K562 (cell line): ENCODE measurements around the gene RPE. TPM values are rescaled to one million over a fixed set of nuclear protein-coding genes. Genes with fewer than 3 reads are reported as not detected.

ENCODE experiments used
- ATAC-seq: fragments of 200-7000 bp; cut with Tn5 transposase; 3 replicates; pipeline ENCODE4 v1.9.1; 2020; ENCODE audit warnings: moderate library complexity
- BruUV-seq: library from RNA; stranded (reverse); fragments of 400-500 nt; replicated peaks from 2 replicates; lab custom pipeline; 2021; lab: Mats Ljungman, UMichigan
- CTCF ChIA-PET: fragments of 300-600 bp; formaldehyde crosslinking; extraction: SDS; loops from one replicate; lab custom pipeline; 2021; ENCODE audit warnings: low intra/inter-chr PET ratio; lab: Yijun Ruan, JAX
- POLR2A ChIA-PET: fragments of 300-600, 350-650 bp; sonication (Branson Sonifier 250); formaldehyde crosslinking; extraction: SDS; loops from one replicate; lab custom pipeline; 2021; ENCODE audit warnings: antibody characterized with exemption, inconsistent platforms; lab: Yijun Ruan, JAX
- DNase-seq, 4 experiments: peaks; one replicate each; pipeline versions ENCODE4 v3.0.0 to v3.0.0-alpha.2; 2011 to 2018; ENCODE audit warnings: low spot score in 3 of 4, mixed read lengths in 3 of 4; ENCODE audit errors: extremely low read depth in 1 of 4
- FAIRE-seq: peaks from 2 replicates; lab custom pipeline; 2011; peaks lifted over from hg19 to GRCh38; lab: Jason Lieb, UNC
- H2AFZ ChIP-seq: 2 replicates; pipeline ENCODE4 v1.6.0; 2011; ENCODE audit warnings: low read depth, low read length, control low read depth, inconsistent platforms
- H3K27ac ChIP-seq: fragments of 200-600 bp; 3 replicates; pipeline ENCODE4 v1.8.0; 2011; ENCODE audit warnings: low read depth, mild to moderate bottlenecking, control low read depth, inconsistent platforms, low read length, moderate library complexity, mixed read lengths; ENCODE audit errors: extremely low read depth
- H3K27me3 ChIP-seq, 2 experiments: fragments of 300-600 bp in 1 of 2; 2 replicates in 1 of 2; 3 replicates in 1 of 2; pipeline versions ENCODE4 v1.6.0 to v1.8.0; 2011; ENCODE audit warnings: inconsistent platforms in 2 of 2, low read length in 2 of 2, mild to moderate bottlenecking in 1 of 2, mixed read lengths in 1 of 2, moderate library complexity in 1 of 2; ENCODE audit not compliant: control insufficient read depth in 2 of 2, insufficient read depth in 2 of 2
- H3K36me3 ChIP-seq: fragments of 300-600 bp; 3 replicates; pipeline ENCODE4 v1.8.0; 2011; ENCODE audit warnings: mild to moderate bottlenecking, low read length, inconsistent platforms; ENCODE audit not compliant: control insufficient read depth, insufficient read depth
- H3K4me1 ChIP-seq, 2 experiments: fragments of 200-600 bp in 1 of 2; replicated peaks in 1 of 2; 2 replicates in 1 of 2; 3 replicates in 1 of 2; pipeline versions ENCODE4 v1.5.1 to v1.8.0; 2011; ENCODE audit warnings: inconsistent platforms in 2 of 2, low read length in 2 of 2, mild to moderate bottlenecking in 1 of 2, mixed read lengths in 1 of 2, moderate library complexity in 1 of 2; ENCODE audit not compliant: control insufficient read depth in 2 of 2, insufficient read depth in 2 of 2
- H3K4me2 ChIP-seq: 2 replicates; pipeline ENCODE4 v1.6.1; 2011; ENCODE audit warnings: low read length, control low read depth, inconsistent platforms, mixed read lengths; ENCODE audit not compliant: insufficient read depth
- H3K4me3 ChIP-seq: fragments of 200-600 bp; sonication (generic), shearing (Covaris generic); 2 replicates; pipeline ENCODE4 v1.5.1; 2016; ENCODE audit warnings: control low read depth, inconsistent platforms
- H3K79me2 ChIP-seq: fragments of 200-600 bp; 3 replicates; pipeline ENCODE4 v1.8.0; 2011; ENCODE audit warnings: low read length, inconsistent platforms; ENCODE audit not compliant: control insufficient read depth, insufficient read depth
- H3K9ac ChIP-seq, 2 experiments: 2 replicates each; pipeline versions ENCODE4 v1.6.0 to v1.6.1; 2011; ENCODE audit warnings: low read depth in 2 of 2, low read length in 2 of 2, control low read depth in 1 of 2, inconsistent platforms in 1 of 2, mild to moderate bottlenecking in 1 of 2, mixed read lengths in 1 of 2; ENCODE audit not compliant: insufficient read depth in 1 of 2
- H3K9me1 ChIP-seq: one replicate; pipeline ENCODE4 v1.6.0; 2011; ENCODE audit warnings: inconsistent platforms, mild to moderate bottlenecking, low read length, moderate library complexity; ENCODE audit not compliant: control insufficient read depth, insufficient read depth
- H3K9me3 ChIP-seq: replicated peaks from 2 replicates; pipeline ENCODE4 v1.5.1; 2011; ENCODE audit warnings: low read depth, low read length, inconsistent platforms; ENCODE audit not compliant: control insufficient read depth, insufficient read depth
- H4K20me1 ChIP-seq: replicated peaks from 2 replicates; pipeline ENCODE4 v1.6.1; 2011; ENCODE audit warnings: low read length, inconsistent platforms, mixed read lengths; ENCODE audit not compliant: control insufficient read depth, insufficient read depth
- CEBPB ChIP-seq: fragments of 450-650 bp; IDR thresholded peaks from 2 replicates; pipeline ENCODE4 v1.6.1; 2016; ENCODE audit warnings: missing genetic modification characterization, missing compliant biosample characterization
- CEBPG ChIP-seq, 3 experiments: fragments of 200-800 bp in 1 of 3; sonication (Bioruptor generic) in 1 of 3; sonication (generic) in 1 of 3; formaldehyde crosslinking in 1 of 3; IDR thresholded peaks in 2 of 3; conservative IDR thresholded peaks in 1 of 3; 2 replicates each; pipeline versions ENCODE4 v1.6.1 to v1.8.0; 2016 to 2022; ENCODE audit warnings: missing compliant biosample characterization in 2 of 3, missing genetic modification characterization in 2 of 3, mild to moderate bottlenecking in 1 of 3, missing genetic modification reagents in 1 of 3
- CHD1 ChIP-seq: fragments of 200-600 bp; sonication (generic); IDR thresholded peaks from one replicate; pipeline ENCODE4 v1.6.1; 2012; ENCODE audit warnings: mild to moderate bottlenecking, moderate library complexity, low read length, inconsistent platforms
- NFYB ChIP-seq: IDR thresholded peaks from 2 replicates; pipeline ENCODE4 v1.6.1; 2011; ENCODE audit warnings: mild to moderate bottlenecking, moderate library complexity; ENCODE audit not compliant: insufficient read length; ENCODE audit errors: extremely low read depth
- WGBS: fragments of 100-300 bp; shearing (Covaris generic); methylation state at CpG from one replicate; pipeline ENCODE4 v1.1.6; 2016; ENCODE audit warnings: low coverage, mixed read lengths; ENCODE audit not compliant: insufficient coverage; ENCODE audit errors: missing lambda C conversion rate; 5-methylcytosine and 5-hydroxymethylcytosine counted together
- in situ Hi-C: fragments of 300-500 bp; cut with MboI; formaldehyde crosslinking; loops from 4 replicates; pipeline ENCODE4 v1.15.0; 2018; ENCODE audit warnings: inconsistent platforms, mixed read lengths
- intact Hi-C: fragments of 100-400 bp; cut with micrococcal nuclease; formaldehyde crosslinking; loops from 2 replicates; pipeline ENCODE4 v1.14.2; 2022
- polyA plus RNA-seq, 8 experiments: library from polyadenylated mRNA; depleted of rRNA in 4 of 8; stranded (reverse) in 5 of 8; unstranded in 3 of 8; fragments of >200 nt; fragmentation: Nextera tagmentation in 2 of 8; fragmentation: Illumina TruSeq in 1 of 8; extraction: Ambion mirVana in 2 of 8; extraction: Trizol in 1 of 8; gene quantifications; 2 replicates each; pipeline versions ENCODE4 v1.2.1 to v1.2.3, GENCODE V29; 2011 to 2014; ENCODE audit warnings: inconsistent platforms in 1 of 8, missing spikeins in 1 of 8
- total RNA-seq, 7 experiments: library from RNA; depleted of rRNA in 6 of 7; stranded (reverse); fragments of >200 nt in 6 of 7; fragmentation: Illumina TruSeq in 2 of 7; extraction: Trizol in 2 of 7; gene quantifications; 2 replicates each; pipeline versions ENCODE4 v1.2.1 to v1.2.3, GENCODE V29; 2011 to 2021; ENCODE audit warnings: low replicate concordance in 1 of 7

The RPE gene
- total and polyA plus RNA-seq, 9 of the 15 experiments (the other 6 are each of a cell fraction or from before 2014, with no cell fraction given) = 33.5 to 65.3 (median 50.4) TPM

DNA sequence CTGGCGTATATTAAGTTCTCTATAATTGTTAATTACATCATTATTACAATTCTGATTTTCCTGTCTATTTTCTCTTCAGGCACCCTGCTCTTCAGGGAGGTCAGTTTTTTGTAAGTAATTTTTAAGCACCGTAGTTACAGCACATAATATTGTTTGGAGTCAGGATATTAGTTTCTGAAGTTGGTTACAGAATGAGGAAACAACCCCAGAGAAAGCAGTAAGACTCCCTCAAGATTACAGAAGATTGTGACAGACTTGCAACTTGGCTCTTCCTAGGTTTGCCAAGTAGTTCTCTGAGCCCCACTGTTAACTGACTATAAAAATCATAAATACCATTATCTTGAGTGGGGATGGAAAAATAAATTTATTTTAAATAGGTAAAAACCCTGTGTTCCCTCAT lies 921 bp downstream of the RPE start:
- whole genome bisulfite sequencing = 0% methylated on average over 2 of the region's 2 CpGs

DNA sequence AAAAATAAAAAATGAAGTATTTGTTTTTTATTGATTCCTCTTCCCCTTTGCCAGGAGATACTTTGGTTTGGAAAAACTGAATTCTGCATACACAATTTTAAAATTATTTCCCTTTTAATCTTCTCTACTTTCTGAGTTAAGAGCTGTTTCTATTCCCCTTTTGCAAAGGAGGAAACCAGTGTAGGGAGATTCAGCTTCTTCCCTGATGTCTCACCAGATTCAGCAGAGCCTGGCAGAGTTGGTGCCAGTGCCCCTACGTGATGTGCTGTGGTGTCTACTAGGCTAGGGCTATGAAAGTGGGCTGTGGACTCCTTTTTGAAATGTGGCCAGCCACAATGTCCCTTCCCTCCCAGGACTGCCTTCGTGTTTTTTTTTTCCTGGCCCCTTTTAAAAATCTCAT lies 2.4 kb downstream of the RPE start:
- Histone ChIP-seq H3K9ac (no peak overlapping the region; a peak in 1 of 4 replicates), H3K27me3 (no peaks in the 10 kb centered on the region), H3K79me2 (peaks cover 73% of the 10 kb centered on the region), H3K4me2 (no peak overlapping the region), H3K4me1 (peaks cover 6 to 18% of the 10 kb centered on the region in 2 experiments; a peak in 4 of 5 replicates), H3K9me1 (no peaks in the 10 kb centered on the region), H3K27ac (no peak overlapping the region), H3K9me3 (no peaks in the 10 kb centered on the region), H2AFZ (no peak overlapping the region), H3K36me3 (peaks cover 57% of the 10 kb centered on the region), H3K4me3 (no peak overlapping the region), H4K20me1 (no peaks in the 10 kb centered on the region)
- POLR2A ChIA-PET = no interaction called here
- ATAC-seq (no peak), DNase-seq (no peak), FAIRE-seq (no peak)
- no TSS peak for BruUV-seq
- intact Hi-C loops = no loop called here
- WGBS = 14% methylated on average over 1 of the region's 2 CpGs
- CTCF ChIA-PET = no interaction called here
- in situ Hi-C loops = loop anchor here (25.0 kb wide), 1 partner anchor 457 kb away; no protein-coding TSS in a partner anchor
- TF ChIP-seq NFYB = no peak
- TF ChIP-seq, all 486 proteins: peak for 0

More for the DNA sequence above, 921 bp downstream of the RPE start:
- TF ChIP-seq CEBPG (CRISPR knock-in tag; IDR thresholded peaks at IDR 0.05) (no peak), CEBPG (tag; conservative IDR thresholded peaks at IDR 0.05 in 1 of 2, IDR thresholded peaks at IDR 0.05 in 1 of 2) (peak; percentile 6 to 27; a peak in 1 of 4 replicates), CHD1 (no peak), CEBPB (tag) (0 out of 2 replicates have a peak, but pooled peaks have one; percentile 27)
- Histone ChIP-seq H3K27ac (peak overlapping the region; percentile 76), H3K4me2 (peak overlapping the region; percentile 95), H3K4me3 (peak overlapping the region; percentile 74), H3K9me3 (no peaks in the 10 kb centered on the region), H3K79me2 (peaks cover 60% of the 10 kb centered on the region), H3K4me1 (peaks cover 6 to 18% of the 10 kb centered on the region in 2 experiments; a peak in 4 of 5 replicates), H3K36me3 (peaks cover 44% of the 10 kb centered on the region), H3K27me3 (no peaks in the 10 kb centered on the region), H3K9me1 (no peaks in the 10 kb centered on the region), H2AFZ (no peak overlapping the region), H4K20me1 (no peaks in the 10 kb centered on the region), H3K9ac (peak overlapping the region; percentile 87 to 97)
- no peak for DNase-seq
- in situ Hi-C loops = loop anchor here (25.0 kb wide), 1 partner anchor 459 kb away; no protein-coding TSS in a partner anchor
- FAIRE-seq = peak; percentile 32
- BruUV-seq = no TSS peak
- ChIA-PET CTCF (no interaction called here), POLR2A (interaction anchor here (1.0 kb wide), 1 partner anchor 9 kb away, joined by 3 read pairs; no protein-coding TSS in a partner anchor)
- 0 out of 3 replicates have a peak, but pooled peaks have one; percentile 11 for ATAC-seq
- intact Hi-C loops = no loop called here
